Adrenal gland (tissue), 5 donors: ENCODE measurements around the gene REPS2.

Source experiments
- POLR2A ChIP-seq, 2 donors: fragments of 450-650 bp; IDR thresholded peaks; one replicate each; pipeline ENCODE4 v1.6.1; 2017; ENCODE audit warnings: antibody characterized with exemption in 2 of 2, mild to moderate bottlenecking in 2 of 2, moderate library complexity in 1 of 2
- TF ChIP-seq, protein P1 (sequence below), 6 experiments: fragments of 450-650 bp in 4 of 6; fragments of 200-600 bp in 2 of 6; sonication (generic) in 1 of 6; IDR thresholded peaks; 1 replicate in 5 of 6; 2 replicates in 1 of 6; pipeline versions ENCODE4 v1.5.1 to v1.8.0; 2016 to 2021; ENCODE audit warnings: antibody characterized with exemption in 6 of 6, mild to moderate bottlenecking in 2 of 6, moderate library complexity in 1 of 6
- donor health status: DM: no; HTN: no; CAD: no.

DNA sequence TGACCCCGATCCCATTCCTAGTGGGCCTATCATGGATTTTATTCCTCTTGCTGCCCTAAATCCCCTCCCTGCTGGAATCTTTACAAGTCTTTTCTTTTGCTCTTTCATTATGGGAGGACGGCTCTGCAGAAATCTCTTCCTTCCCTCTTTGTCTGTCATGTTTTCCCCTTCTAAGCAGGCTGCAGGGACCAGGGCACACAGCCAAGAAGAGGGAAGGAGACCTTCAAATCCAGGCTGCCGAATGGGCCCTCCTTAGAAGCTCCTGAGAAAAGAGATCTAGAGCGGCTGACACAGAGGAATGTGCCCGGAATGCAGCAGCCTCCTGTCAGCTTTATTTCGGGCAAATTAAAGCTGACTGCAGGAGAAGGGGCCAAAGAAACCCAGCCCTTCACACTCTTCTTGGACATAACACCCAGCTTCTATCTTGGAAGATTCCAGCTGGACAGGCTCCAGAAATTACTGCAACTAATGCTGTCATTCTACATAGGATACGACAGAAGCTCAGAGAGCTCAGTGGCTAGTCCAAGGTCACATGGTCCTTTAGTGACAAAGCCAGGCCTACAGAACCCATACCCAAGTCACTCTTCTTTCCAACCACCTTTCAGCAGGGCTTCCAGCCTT is 240.8 kb downstream of the REPS2 start:
- TF ChIP-seq, protein P1, sequence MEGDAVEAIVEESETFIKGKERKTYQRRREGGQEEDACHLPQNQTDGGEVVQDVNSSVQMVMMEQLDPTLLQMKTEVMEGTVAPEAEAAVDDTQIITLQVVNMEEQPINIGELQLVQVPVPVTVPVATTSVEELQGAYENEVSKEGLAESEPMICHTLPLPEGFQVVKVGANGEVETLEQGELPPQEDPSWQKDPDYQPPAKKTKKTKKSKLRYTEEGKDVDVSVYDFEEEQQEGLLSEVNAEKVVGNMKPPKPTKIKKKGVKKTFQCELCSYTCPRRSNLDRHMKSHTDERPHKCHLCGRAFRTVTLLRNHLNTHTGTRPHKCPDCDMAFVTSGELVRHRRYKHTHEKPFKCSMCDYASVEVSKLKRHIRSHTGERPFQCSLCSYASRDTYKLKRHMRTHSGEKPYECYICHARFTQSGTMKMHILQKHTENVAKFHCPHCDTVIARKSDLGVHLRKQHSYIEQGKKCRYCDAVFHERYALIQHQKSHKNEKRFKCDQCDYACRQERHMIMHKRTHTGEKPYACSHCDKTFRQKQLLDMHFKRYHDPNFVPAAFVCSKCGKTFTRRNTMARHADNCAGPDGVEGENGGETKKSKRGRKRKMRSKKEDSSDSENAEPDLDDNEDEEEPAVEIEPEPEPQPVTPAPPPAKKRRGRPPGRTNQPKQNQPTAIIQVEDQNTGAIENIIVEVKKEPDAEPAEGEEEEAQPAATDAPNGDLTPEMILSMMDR (IDR thresholded peaks at IDR 0.05), result no peak
- TF ChIP-seq POLR2A (IDR thresholded peaks at IDR 0.05), result no peak
